WTC11 (cell line): ENCODE data around the gene PEX1. TPM values are rescaled to one million over a fixed set of nuclear protein-coding genes. Genes with fewer than 3 reads are reported as not detected.

Experiments used
- ATAC-seq: fragments of 200-7000 bp; cut with Tn5 transposase; 2 replicates; pipeline ENCODE4 v1.10.0; 2021; ENCODE audit warnings: mild to moderate bottlenecking, moderate library complexity
- CTCF ChIA-PET: fragments of 300-600 bp; sonication (Branson Sonifier 250); formaldehyde crosslinking; loops from one replicate; lab custom pipeline; 2021; ENCODE audit warnings: antibody characterized with exemption; lab: Charles Lee
- POLR2A ChIA-PET: fragments of 350-600 bp; sonication (Branson Sonifier 250); formaldehyde crosslinking; loops from one replicate; lab custom pipeline; 2021; ENCODE audit warnings: antibody characterized with exemption; lab: Charles Lee
- DNase-seq: peaks from one replicate; pipeline ENCODE4 v3.0.0; 2021; ENCODE audit warnings: low spot score
- H3K27ac Mint-ChIP-seq: 2 replicates; pipeline ENCODE4 v1.8.0; 2021; ENCODE audit warnings: mixed read lengths
- H3K27me3 Mint-ChIP-seq: 2 replicates; pipeline ENCODE4 v1.8.0; 2021; ENCODE audit warnings: low read depth, mild to moderate bottlenecking, moderate library complexity, mixed read lengths
- H3K36me3 Mint-ChIP-seq: 2 replicates; pipeline ENCODE4 v1.8.0; 2021; ENCODE audit warnings: mixed read lengths
- H3K4me1 Mint-ChIP-seq: 2 replicates; pipeline ENCODE4 v1.8.0; 2022; ENCODE audit warnings: mixed read lengths
- H3K4me3 Mint-ChIP-seq: 2 replicates; pipeline ENCODE4 v1.8.0; 2021; ENCODE audit warnings: mild to moderate bottlenecking, moderate library complexity, mixed read lengths
- H3K9me3 Mint-ChIP-seq: 2 replicates; pipeline ENCODE4 v1.8.0; 2021; ENCODE audit warnings: mixed read lengths
- CREM ChIP-seq: sonication (generic); formaldehyde crosslinking; IDR thresholded peaks from 2 replicates; pipeline ENCODE4 v1.8.1; 2022; ENCODE audit warnings: mild to moderate bottlenecking, missing genetic modification reagents, moderate library complexity
- EMX1 ChIP-seq: fragments of 250-450 bp; sonication (Bioruptor Pico); IDR thresholded peaks from 2 replicates; pipeline ENCODE4 v1.8.0; 2021; ENCODE audit warnings: mild to moderate bottlenecking
- ESRRA ChIP-seq: sonication (generic); formaldehyde crosslinking; IDR thresholded peaks from 2 replicates; pipeline ENCODE4 v1.8.1; 2022; ENCODE audit warnings: mild to moderate bottlenecking, missing genetic modification reagents, borderline replicate concordance
- GABPB1 ChIP-seq: sonication (generic); formaldehyde crosslinking; IDR thresholded peaks from 2 replicates; pipeline ENCODE4 v1.8.1; 2023; ENCODE audit warnings: mild to moderate bottlenecking, missing genetic modification reagents
- IRF2 ChIP-seq: sonication (generic); formaldehyde crosslinking; IDR thresholded peaks from 2 replicates; pipeline ENCODE4 v1.8.0; 2022; ENCODE audit warnings: low read depth, missing genetic modification reagents, borderline replicate concordance
- JAZF1 ChIP-seq: fragments of 250-450 bp; sonication (Bioruptor Pico); IDR thresholded peaks from 2 replicates; pipeline ENCODE4 v1.9.0; 2021; ENCODE audit warnings: moderate library complexity, mild to moderate bottlenecking, inconsistent platforms
- SMAD3 ChIP-seq: sonication (generic); formaldehyde crosslinking; IDR thresholded peaks from 2 replicates; pipeline ENCODE4 v1.8.0; 2022; ENCODE audit warnings: missing genetic modification reagents, mild to moderate bottlenecking, borderline replicate concordance
- SMAD4 ChIP-seq: sonication (generic); formaldehyde crosslinking; IDR thresholded peaks from 2 replicates; pipeline ENCODE4 v1.8.0; 2022; ENCODE audit warnings: mild to moderate bottlenecking, missing genetic modification reagents
- TEAD1 ChIP-seq: sonication (generic); formaldehyde crosslinking; IDR thresholded peaks from 2 replicates; pipeline ENCODE4 v1.8.0; 2022; ENCODE audit warnings: mild to moderate bottlenecking, missing genetic modification reagents
- USF1 ChIP-seq: sonication (generic); formaldehyde crosslinking; IDR thresholded peaks from 2 replicates; pipeline ENCODE4 v1.8.0; 2022; ENCODE audit warnings: mild to moderate bottlenecking, missing genetic modification reagents
- ZNF121 ChIP-seq: sonication (generic); formaldehyde crosslinking; IDR thresholded peaks from 2 replicates; pipeline ENCODE4 v1.8.0; 2023; ENCODE audit warnings: missing genetic modification reagents
- ZNF219 ChIP-seq: sonication (generic); formaldehyde crosslinking; IDR thresholded peaks from 2 replicates; pipeline ENCODE4 v1.8.0; 2023; ENCODE audit warnings: missing genetic modification reagents, mild to moderate bottlenecking, borderline replicate concordance
- ZNF263 ChIP-seq: sonication (generic); formaldehyde crosslinking; IDR thresholded peaks from 2 replicates; pipeline ENCODE4 v1.8.1; 2022; ENCODE audit warnings: low read depth, mild to moderate bottlenecking, moderate library complexity, missing genetic modification reagents
- ZNF671 ChIP-seq: fragments of 250-450 bp; sonication (Bioruptor Pico); IDR thresholded peaks from 2 replicates; pipeline ENCODE4 v1.8.0; 2021; ENCODE audit warnings: mild to moderate bottlenecking
- total RNA-seq: library from RNA; stranded (reverse); gene quantifications from 3 replicates; pipeline ENCODE4 v1.2.3, GENCODE V29; 2021
- TF ChIP-seq, protein P1 (sequence below): sonication (generic); formaldehyde crosslinking; IDR thresholded peaks from 2 replicates; pipeline ENCODE4 v1.8.1; 2023; ENCODE audit warnings: mild to moderate bottlenecking, missing genetic modification reagents, moderate library complexity
- TF ChIP-seq, protein P2 (sequence below): sonication (generic); formaldehyde crosslinking; IDR thresholded peaks from 2 replicates; pipeline ENCODE4 v1.8.0; 2022; ENCODE audit warnings: missing genetic modification reagents
- TF ChIP-seq, protein P3 (sequence below): fragments of 250-450 bp; sonication (Bioruptor Pico); IDR thresholded peaks from 2 replicates; pipeline ENCODE4 v1.9.0; 2021; ENCODE audit warnings: mild to moderate bottlenecking
- TF ChIP-seq, protein P4 (sequence below): fragments of 200-600 bp; IDR thresholded peaks from 2 replicates; pipeline ENCODE4 v1.8.0; 2022; ENCODE audit warnings: antibody characterized with exemption
- TF ChIP-seq, protein P5 (sequence below): fragments of 250-450 bp; sonication (Bioruptor Pico); IDR thresholded peaks from 2 replicates; pipeline ENCODE4 v1.8.0; 2021; ENCODE audit warnings: mild to moderate bottlenecking

Gene PEX1
- total RNA-seq, 1 experiment from 2014 or later, result 24.9 TPM

DNA sequence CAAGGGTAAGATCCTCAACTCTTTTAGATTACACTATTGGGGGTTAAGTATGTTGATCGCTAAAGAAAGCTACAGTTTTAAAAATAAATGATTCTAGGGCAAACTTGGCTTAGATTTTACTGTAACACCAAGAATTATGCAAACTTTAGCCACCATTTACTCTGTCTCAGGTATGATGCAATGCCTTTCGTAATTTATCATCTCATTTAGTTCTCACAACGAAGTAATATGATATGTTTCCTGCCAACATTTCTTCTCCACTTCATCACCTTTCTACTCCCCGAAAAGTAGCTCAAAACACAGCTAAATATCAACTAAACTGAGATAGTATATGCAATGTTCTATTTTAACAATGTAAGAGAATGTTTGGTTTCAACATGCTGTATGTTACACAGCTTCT lies 40.8 kb upstream of the PEX1 start (continued):
- no peak for TF ChIP-seq SMAD3 (CRISPR knock-in tag)

DNA sequence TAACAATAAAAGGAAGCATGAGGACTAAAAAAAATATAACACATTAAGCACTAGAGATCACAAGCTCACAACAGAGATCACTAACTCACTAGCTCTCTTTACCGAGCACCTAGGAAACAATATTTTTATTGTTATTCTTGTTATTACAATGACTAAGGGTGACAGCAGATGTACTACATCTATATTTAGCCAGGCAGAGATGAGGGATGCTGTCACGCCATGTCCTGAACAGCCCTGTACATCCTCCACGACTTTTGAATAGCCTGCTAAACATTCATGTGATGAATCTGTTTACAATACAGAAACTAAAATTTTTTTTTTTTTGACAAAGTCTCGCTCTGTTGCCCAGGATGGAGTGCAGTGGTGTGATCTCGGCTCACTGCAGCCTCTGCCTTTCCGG lies 39.1 kb upstream of the PEX1 start:
- CTCF ChIA-PET, result no interaction called here
- no peak overlapping the region for H3K27ac Mint-ChIP-seq

DNA sequence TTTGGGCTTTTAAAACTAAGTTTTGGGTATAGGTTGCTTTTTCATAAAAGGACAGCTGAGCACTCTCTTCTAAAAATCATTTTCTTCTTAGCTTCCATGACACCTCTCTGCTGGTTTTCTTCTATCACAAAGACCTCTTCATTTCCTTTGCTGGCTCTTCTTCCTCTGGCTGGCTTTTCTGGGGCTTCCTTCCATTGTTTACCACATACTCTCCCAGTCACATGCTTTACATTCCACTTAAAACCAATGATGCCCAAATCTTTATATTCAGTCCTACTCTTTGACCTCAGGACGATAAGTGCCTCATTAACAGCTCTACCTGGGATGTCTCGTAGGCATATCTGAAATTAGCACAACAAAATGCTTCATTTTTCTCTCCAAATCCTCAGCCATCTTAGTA lies 35.0 kb upstream of the PEX1 start:
- H3K4me3 Mint-ChIP-seq, result no peak overlapping the region
- TF ChIP-seq, protein P1, sequence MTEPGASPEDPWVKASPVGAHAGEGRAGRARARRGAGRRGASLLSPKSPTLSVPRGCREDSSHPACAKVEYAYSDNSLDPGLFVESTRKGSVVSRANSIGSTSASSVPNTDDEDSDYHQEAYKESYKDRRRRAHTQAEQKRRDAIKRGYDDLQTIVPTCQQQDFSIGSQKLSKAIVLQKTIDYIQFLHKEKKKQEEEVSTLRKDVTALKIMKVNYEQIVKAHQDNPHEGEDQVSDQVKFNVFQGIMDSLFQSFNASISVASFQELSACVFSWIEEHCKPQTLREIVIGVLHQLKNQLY (CRISPR knock-in tag), result no peak
- no peaks in the 10 kb centered on the region for H3K4me1 Mint-ChIP-seq
- H3K27ac Mint-ChIP-seq, result peak overlapping the region; percentile 9; the same call in 1 of the 2 replicates
- H3K36me3 Mint-ChIP-seq, result peaks cover 18% of the 10 kb centered on the region
- ATAC-seq, result peak; percentile 69
- H3K27me3 Mint-ChIP-seq, result no peaks in the 10 kb centered on the region
- ChIA-PET CTCF (interaction anchor here (0.8 to 2.1 kb wide), 5 partner anchors 35 to 116 kb away, joined by 3 to 7 read pairs (median 5); partner anchors contain the start of genes GATAD1, PEX1 and RBM48), POLR2A (interaction anchor here (1.0 to 1.5 kb wide), 2 partner anchors 12 to 35 kb away, joined by 3 to 8 read pairs; partner anchors contain the start of genes PEX1 and RBM48)
- DNase-seq, result no peak
- H3K9me3 Mint-ChIP-seq, result no peaks in the 10 kb centered on the region

More for the DNA sequence above, 39.1 kb upstream of the PEX1 start:
- Mint-ChIP-seq H3K4me3 (no peak overlapping the region), H3K4me1 (no peaks in the 10 kb centered on the region), H3K27me3 (no peaks in the 10 kb centered on the region), H3K9me3 (no peaks in the 10 kb centered on the region), H3K36me3 (peaks cover 39% of the 10 kb centered on the region)
- no peak for DNase-seq
- no peak for ATAC-seq
- TF ChIP-seq EMX1, result no peak
- TF ChIP-seq CREM (CRISPR knock-in tag), result no peak
- no peak for TF ChIP-seq TEAD1
- no peak for TF ChIP-seq ZNF219 (CRISPR knock-in tag)
- TF ChIP-seq, protein P2, sequence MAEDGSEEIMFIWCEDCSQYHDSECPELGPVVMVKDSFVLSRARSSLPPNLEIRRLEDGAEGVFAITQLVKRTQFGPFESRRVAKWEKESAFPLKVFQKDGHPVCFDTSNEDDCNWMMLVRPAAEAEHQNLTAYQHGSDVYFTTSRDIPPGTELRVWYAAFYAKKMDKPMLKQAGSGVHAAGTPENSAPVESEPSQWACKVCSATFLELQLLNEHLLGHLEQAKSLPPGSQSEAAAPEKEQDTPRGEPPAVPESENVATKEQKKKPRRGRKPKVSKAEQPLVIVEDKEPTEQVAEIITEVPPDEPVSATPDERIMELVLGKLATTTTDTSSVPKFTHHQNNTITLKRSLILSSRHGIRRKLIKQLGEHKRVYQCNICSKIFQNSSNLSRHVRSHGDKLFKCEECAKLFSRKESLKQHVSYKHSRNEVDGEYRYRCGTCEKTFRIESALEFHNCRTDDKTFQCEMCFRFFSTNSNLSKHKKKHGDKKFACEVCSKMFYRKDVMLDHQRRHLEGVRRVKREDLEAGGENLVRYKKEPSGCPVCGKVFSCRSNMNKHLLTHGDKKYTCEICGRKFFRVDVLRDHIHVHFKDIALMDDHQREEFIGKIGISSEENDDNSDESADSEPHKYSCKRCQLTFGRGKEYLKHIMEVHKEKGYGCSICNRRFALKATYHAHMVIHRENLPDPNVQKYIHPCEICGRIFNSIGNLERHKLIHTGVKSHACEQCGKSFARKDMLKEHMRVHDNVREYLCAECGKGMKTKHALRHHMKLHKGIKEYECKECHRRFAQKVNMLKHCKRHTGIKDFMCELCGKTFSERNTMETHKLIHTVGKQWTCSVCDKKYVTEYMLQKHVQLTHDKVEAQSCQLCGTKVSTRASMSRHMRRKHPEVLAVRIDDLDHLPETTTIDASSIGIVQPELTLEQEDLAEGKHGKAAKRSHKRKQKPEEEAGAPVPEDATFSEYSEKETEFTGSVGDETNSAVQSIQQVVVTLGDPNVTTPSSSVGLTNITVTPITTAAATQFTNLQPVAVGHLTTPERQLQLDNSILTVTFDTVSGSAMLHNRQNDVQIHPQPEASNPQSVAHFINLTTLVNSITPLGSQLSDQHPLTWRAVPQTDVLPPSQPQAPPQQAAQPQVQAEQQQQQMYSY (CRISPR knock-in tag), result no peak
- no peak for TF ChIP-seq SMAD4 (CRISPR knock-in tag)
- no peak for TF ChIP-seq ZNF121 (CRISPR knock-in tag)
- no peak for TF ChIP-seq IRF2 (CRISPR knock-in tag)
- TF ChIP-seq ZNF671 (CRISPR knock-in tag), result no peak
- TF ChIP-seq GABPB1 (CRISPR knock-in tag), result no peak
- no peak for TF ChIP-seq ESRRA (CRISPR knock-in tag)
- TF ChIP-seq ZNF263 (CRISPR knock-in tag), result no peak
- TF ChIP-seq JAZF1, result no peak
- TF ChIP-seq, protein P3, sequence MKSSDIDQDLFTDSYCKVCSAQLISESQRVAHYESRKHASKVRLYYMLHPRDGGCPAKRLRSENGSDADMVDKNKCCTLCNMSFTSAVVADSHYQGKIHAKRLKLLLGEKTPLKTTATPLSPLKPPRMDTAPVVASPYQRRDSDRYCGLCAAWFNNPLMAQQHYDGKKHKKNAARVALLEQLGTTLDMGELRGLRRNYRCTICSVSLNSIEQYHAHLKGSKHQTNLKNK, result no peak
- TF ChIP-seq USF1, result no peak
- TF ChIP-seq, protein P4, sequence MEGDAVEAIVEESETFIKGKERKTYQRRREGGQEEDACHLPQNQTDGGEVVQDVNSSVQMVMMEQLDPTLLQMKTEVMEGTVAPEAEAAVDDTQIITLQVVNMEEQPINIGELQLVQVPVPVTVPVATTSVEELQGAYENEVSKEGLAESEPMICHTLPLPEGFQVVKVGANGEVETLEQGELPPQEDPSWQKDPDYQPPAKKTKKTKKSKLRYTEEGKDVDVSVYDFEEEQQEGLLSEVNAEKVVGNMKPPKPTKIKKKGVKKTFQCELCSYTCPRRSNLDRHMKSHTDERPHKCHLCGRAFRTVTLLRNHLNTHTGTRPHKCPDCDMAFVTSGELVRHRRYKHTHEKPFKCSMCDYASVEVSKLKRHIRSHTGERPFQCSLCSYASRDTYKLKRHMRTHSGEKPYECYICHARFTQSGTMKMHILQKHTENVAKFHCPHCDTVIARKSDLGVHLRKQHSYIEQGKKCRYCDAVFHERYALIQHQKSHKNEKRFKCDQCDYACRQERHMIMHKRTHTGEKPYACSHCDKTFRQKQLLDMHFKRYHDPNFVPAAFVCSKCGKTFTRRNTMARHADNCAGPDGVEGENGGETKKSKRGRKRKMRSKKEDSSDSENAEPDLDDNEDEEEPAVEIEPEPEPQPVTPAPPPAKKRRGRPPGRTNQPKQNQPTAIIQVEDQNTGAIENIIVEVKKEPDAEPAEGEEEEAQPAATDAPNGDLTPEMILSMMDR, result no peak
- TF ChIP-seq, protein P5, sequence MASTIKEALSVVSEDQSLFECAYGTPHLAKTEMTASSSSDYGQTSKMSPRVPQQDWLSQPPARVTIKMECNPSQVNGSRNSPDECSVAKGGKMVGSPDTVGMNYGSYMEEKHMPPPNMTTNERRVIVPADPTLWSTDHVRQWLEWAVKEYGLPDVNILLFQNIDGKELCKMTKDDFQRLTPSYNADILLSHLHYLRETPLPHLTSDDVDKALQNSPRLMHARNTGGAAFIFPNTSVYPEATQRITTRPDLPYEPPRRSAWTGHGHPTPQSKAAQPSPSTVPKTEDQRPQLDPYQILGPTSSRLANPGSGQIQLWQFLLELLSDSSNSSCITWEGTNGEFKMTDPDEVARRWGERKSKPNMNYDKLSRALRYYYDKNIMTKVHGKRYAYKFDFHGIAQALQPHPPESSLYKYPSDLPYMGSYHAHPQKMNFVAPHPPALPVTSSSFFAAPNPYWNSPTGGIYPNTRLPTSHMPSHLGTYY, result no peak
- POLR2A ChIA-PET, result no interaction called here
